Neutrophil (primary cell): ENCODE results near the gene YKT6.

ENCODE experiments used
- H3K27ac ChIP-seq: fragments of 200-600 bp; sonication (generic); 2 replicates; pipeline ENCODE4 v1.5.1; 2016; ENCODE audit warnings: mild to moderate bottlenecking, moderate library complexity
- H3K27me3 ChIP-seq: fragments of 200-600 bp; sonication (generic); 2 replicates; pipeline ENCODE4 v1.6.0; 2016; ENCODE audit warnings: mild to moderate bottlenecking
- H3K36me3 ChIP-seq: fragments of 200-600 bp; sonication (generic); 2 replicates; pipeline ENCODE4 v1.5.1; 2017
- H3K4me1 ChIP-seq, 2 experiments: fragments of 200-600 bp in 1 of 2; sonication (generic) in 1 of 2; 1 replicate in 1 of 2; 2 replicates in 1 of 2; pipeline versions ENCODE4 v1.5.1 to v1.6.1; 2013 to 2016; ENCODE audit warnings: low read depth in 1 of 2, low read length in 1 of 2, mild to moderate bottlenecking in 1 of 2, moderate library complexity in 1 of 2; ENCODE audit not compliant: control insufficient read depth in 1 of 2, insufficient read depth in 1 of 2
- H3K4me3 ChIP-seq, 2 experiments: fragments of 200-600 bp in 1 of 2; sonication (generic) in 1 of 2; 1 replicate in 1 of 2; 2 replicates in 1 of 2; pipeline ENCODE4 v1.5.1; 2013 to 2016; ENCODE audit warnings: low read depth in 1 of 2, low read length in 1 of 2, mild to moderate bottlenecking in 1 of 2, moderate library complexity in 1 of 2
- H3K9me3 ChIP-seq: fragments of 200-600 bp; sonication (generic); 2 replicates; pipeline ENCODE4 v1.5.1; 2016
- CTCF ChIP-seq: fragments of 200-600 bp; sonication (generic); IDR thresholded peaks from 2 replicates; pipeline ENCODE4 v1.5.1; 2016; ENCODE audit warnings: antibody characterized with exemption

The YKT6 gene

GRCh38 chr7:44246396-44247113 lies 45.8 kb downstream of the YKT6 start:
- TF ChIP-seq CTCF, result no peak
- Histone ChIP-seq H3K4me1 (no peaks in the 10 kb centered on the region), H3K9me3 (no peaks in the 10 kb centered on the region), H3K4me3 (no peak overlapping the region), H3K36me3 (no peaks in the 10 kb centered on the region), H3K27me3 (no peaks in the 10 kb centered on the region), H3K27ac (no peak overlapping the region)

- H3K36me3 ChIP-seq, result no peaks in the 10 kb centered on the region
- no peaks in the 10 kb centered on the region for H3K27me3 ChIP-seq
- no peaks in the 10 kb centered on the region for H3K9me3 ChIP-seq
- TF ChIP-seq CTCF, result no peak
- no peaks in the 10 kb centered on the region for H3K4me1 ChIP-seq
- no peak overlapping the region for H3K27ac ChIP-seq
- no peak overlapping the region for H3K4me3 ChIP-seq
Observed at GRCh38 chr7:44247868-44248651, 47.3 kb downstream of the YKT6 start.

- no peak for TF ChIP-seq CTCF
- H3K4me1 ChIP-seq, result no peaks in the 10 kb centered on the region
- no peaks in the 10 kb centered on the region for H3K27me3 ChIP-seq
- H3K36me3 ChIP-seq, result no peaks in the 10 kb centered on the region
- no peak overlapping the region for H3K4me3 ChIP-seq
- no peaks in the 10 kb centered on the region for H3K9me3 ChIP-seq
- H3K27ac ChIP-seq, result no peak overlapping the region
Observed at GRCh38 chr7:44249639-44250234, 49.0 kb downstream of the YKT6 start.

- Histone ChIP-seq H3K36me3 (no peaks in the 10 kb centered on the region), H3K9me3 (no peaks in the 10 kb centered on the region), H3K27ac (no peak overlapping the region), H3K4me3 (no peak overlapping the region), H3K4me1 (no peaks in the 10 kb centered on the region), H3K27me3 (no peaks in the 10 kb centered on the region)
- no peak for TF ChIP-seq CTCF
Observed at GRCh38 chr7:44251269-44251668, 50.5 kb downstream of the YKT6 start.

GRCh38 chr7:44251881-44252280 lies 51.1 kb downstream of the YKT6 start:
- Histone ChIP-seq H3K27ac (no peak overlapping the region), H3K4me3 (no peak overlapping the region), H3K9me3 (no peaks in the 10 kb centered on the region), H3K36me3 (no peaks in the 10 kb centered on the region), H3K4me1 (no peaks in the 10 kb centered on the region), H3K27me3 (no peaks in the 10 kb centered on the region)
- TF ChIP-seq CTCF, result no peak
